NK-92 (cell line): Measurements from ENCODE around the gene CSRP2.

ENCODE experiments used
- DNase-seq: peaks from one replicate; lab custom pipeline; 2025; ENCODE audit not compliant: unreplicated experiment; lab: John Stamatoyannopoulos, UW

The CSRP2 gene

DNA sequence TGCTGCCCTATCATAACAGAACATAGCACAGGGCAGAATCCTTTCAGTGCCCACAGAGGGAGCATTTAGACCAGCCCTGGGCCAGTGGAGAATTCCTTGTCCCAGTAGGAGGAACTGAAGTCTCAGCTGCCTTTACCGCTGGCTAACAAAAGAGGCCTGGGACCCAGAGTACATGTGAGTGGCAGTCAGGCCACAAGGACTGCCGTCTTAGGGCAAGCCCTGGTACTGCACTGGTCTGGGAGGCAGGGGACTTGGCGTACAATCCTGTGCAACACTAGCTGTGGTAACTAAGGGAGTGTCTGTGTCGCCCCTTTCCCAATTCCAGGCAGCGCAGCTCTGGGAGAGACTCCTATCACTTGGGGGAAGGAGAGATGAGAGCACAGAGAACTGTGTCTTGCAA lies 17.0 kb upstream of the CSRP2 start:
- no peak for DNase-seq

DNA sequence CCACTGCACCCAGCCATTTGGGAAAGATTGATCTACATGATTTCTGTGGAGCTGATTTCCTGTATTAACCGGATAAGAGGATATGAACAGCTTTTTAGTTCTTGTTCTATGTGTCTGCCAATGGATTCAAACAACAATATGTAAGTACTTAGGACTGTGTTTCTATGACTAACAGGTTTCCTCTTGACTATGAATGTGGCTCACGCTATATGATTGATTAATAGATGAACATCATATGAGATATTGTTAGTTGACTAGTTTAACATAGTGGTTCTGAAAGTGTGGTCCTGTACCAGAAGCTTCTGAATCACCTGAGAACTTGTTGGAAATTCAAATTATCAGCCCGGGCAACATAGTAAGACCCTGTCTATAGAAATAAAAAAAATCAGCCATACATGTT lies 12.8 kb upstream of the CSRP2 start:
- DNase-seq: no peak

DNA sequence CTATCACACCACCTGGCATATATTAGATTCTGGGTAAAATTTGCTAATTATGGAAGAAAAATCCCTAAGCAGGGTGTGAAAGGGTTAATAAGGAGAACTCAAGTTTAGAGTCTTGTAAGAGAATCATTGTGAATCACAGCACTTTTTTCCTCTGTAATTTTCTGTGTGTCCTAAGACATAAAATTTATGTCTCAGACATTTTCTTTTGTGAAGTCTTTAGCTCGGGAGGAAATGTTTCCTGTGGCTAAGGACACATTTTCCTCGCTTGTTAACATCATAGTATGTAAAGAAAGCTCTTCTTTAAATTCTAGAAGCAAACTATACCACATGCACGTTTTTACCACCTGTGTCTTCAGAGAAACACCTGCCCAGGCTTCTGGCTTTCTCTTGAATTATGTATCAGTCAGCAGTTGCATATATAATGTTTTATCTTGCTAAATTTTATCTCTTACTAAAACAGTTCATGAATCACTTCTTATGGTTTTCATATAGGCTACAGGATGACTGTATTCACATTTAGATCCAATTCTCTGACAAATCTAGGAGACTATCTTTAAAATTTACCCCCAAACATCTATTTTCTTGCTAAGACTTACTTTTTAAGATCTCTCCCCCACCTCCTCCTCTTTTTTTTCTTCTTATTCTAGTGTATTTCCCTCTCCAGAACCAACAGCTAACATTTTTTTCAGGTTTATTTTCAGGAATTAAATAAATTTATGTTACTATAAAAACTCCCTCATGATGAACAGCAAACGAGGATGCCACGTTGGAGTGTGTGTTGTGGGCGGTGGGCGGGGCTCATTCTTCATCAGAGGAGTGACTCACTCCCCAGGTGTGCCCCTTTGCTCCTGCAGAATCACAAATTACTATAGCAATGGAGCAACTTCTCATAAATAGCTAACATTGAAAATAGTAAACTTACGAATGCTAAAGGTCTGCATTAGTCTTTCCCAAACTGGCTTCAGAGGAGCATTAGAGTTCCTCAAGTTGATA lies 11.6 kb upstream of the CSRP2 start:
- no peak for DNase-seq

DNA sequence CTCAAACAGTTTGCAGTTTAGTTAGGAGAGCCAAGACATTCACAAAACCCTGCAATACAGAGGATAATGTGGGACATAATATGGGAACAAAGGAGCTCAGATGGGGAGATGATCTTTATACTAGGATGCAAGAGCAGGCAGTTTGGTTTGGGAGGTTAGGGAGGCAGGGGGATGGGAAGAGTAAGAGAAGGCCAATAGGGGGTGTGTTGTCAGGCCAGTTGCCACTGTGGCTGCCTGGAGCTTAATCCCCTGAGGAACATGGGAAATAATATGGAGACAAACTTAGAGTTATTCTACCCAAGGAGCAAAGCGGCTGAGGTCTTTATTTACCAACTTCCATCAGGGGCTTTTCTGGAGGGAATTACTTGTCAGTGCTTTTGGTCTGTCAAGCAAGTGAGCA lies 10.0 kb upstream of the CSRP2 start:
- DNase-seq: no peak

DNA sequence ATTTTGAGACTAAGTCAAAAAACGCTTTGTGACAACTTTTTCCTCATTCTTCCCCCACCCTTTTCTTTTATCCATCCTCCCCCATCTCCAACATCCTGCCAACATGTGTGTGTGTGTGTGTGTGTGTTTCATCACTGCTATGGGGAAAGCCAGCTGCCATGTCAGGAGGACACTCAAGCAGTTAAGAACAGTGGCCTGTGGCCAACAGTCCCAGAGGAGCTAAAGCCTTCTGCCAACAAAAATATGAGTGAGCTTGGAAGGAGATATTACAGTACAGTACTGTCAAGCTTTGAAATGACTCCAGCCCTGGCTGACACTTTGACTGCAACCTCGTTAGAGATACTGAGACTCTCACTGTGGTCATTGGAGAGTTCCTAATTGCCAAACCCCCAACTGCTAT lies 5.0 kb upstream of the CSRP2 start:
- no peak for DNase-seq

DNA sequence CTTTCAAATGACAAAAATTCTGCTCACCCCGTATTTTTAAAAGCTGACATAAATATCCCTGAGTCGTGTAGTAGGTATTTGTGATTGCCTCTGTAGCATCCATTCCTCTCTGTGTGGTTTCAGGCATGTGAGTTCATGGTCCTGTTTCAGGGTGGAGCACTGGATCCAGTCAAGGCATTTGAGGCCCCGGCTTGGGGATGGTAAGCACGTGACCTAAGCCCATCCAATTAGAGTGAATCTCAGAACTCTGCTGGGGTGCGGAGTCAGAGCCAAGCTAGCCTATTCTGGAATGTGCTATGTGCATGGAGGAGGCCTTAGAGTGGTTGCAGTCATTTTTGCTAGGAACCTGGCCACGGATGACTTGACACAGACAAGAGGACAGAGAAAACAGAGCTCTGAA lies 4.3 kb upstream of the CSRP2 start:
- no peak for DNase-seq

DNA sequence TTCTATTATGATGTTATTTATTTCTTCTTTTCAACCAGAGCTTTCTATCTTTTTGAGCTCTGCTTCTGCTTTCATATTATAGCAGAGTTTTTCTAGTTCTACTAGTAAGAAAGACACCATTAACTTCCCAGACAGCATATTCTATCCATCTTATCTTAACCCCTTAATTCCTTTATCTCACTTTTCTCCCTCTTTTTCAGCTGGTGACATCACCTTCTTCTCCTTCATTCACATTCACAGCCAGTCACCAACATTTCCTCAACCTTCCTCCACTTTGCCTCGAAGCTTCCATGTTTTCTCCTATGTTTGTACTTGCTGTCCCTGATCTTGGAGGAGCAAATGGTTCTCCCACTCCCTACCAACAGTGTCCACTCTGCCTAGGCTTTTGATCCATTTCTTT lies 3.5 kb upstream of the CSRP2 start:
- DNase-seq: no peak

DNA sequence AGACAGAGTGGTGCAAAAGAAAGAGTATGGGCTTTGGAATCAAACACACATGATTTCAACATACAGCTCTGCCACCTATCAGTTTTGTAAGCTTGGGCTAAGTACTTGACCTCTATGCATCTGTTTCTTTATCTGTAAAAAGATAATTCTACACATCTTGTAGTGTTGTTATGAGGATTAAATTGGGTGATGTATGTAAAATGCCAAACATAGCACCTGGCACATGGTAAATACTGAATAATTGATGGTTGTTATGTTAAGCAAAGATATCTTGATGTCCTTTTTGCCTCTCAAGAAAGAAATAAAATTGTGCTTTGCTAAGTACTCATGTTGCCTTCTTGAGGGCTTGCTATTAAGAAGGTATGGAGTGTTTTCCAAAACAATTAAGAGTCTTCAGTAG lies 2.3 kb upstream of the CSRP2 start:
- DNase-seq: no peak

DNA sequence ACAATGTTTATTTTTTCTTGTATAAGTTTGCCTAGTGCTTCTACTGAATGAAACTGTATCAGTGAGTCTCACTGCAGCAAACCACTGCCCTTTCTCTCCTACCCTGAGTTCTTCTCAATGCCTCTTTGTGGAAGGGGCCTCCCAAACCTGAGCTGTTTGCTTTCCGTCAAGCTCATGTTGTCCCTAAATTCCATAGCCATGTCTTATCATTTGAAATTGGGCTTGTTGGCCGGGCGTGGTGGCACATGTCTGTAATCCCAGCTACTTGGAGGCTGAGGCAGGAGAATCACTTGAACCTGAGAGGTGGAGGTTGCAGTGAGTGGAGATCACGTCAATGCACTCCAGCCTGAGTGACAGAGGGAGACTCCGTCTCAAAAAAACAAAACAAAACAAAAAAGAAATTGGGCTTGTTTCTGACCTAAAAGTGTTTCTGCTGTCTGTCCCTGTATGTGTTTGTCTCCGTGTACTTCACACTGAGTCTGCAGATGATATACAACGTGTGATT lies 1.8 kb upstream of the CSRP2 start:
- DNase-seq: no peak

DNA sequence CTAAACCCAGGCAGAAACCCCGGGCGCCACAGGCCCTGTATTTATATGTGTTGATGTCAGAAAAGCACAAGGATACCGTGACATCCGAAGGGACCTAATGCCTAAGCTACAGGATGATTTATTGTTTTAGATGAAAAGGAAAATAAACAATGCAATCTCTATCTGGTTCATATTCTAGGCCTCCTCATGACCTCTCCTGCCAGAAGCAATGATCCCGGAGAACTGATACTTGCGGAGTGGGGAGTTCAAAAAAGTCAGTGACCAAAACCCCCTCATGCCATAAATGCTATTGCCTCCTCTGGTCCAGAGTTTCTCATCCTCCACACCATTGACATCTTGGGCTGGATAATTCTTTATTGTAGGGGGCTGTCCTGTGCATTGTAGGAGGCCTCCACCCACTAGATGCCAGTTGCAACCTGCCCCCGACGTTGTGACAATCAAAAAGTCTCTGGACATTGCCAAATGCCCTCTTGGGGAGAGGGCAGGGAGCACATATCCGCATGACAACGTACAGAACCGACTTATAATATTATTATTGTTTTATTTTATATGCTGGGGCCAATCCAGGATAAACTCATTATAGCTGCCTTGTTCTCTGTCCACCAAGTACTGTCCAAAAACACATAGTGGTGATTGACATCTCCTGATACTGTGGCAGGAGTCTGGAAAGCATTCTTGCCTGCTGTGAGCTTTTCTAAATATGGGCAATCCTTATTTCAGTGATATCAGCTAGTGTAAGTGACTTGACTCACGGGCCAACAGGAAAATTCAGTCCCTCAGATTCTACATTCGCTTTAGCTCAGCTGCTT lies 1.1 kb upstream of the CSRP2 start:
- no peak for DNase-seq

DNA sequence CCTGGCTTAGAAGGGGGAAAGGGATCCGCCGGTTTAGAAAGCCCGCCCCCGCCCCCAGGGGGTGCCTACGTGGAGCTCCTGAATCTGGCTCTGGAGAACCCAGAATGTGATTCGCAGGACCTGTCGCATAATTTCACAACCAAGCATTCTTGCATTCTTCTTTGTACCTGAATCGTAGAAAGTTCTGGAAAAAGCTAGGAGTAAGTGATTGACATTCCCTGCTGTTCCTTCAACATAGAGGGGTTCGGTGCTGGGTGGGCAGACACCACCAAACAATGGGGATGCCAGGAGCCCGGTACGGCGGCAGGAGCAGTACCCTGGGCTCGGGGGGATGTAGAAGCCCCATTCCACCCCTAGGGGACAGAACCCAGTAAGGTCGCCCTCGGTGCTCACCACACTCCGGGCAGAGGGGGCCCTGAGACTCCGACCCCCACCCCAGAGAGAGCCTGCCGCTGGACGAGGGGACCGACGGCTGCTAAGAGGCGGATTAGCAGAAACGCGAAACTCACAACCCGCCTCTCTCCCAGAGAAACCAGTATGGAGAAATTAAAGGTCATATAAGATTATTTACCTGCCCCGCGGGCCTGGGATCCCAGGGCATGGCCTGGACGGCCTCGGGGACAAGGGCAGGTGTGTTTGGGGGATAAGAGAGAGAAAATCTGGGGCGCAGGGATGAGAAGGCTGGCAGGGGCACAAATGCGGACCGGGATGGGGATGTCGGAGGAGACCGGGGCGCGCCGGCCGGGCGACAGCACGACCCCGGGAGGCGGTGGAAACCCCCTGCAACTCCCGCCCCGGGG lies 520 bp downstream of the CSRP2 start:
- DNase-seq: no peak

DNA sequence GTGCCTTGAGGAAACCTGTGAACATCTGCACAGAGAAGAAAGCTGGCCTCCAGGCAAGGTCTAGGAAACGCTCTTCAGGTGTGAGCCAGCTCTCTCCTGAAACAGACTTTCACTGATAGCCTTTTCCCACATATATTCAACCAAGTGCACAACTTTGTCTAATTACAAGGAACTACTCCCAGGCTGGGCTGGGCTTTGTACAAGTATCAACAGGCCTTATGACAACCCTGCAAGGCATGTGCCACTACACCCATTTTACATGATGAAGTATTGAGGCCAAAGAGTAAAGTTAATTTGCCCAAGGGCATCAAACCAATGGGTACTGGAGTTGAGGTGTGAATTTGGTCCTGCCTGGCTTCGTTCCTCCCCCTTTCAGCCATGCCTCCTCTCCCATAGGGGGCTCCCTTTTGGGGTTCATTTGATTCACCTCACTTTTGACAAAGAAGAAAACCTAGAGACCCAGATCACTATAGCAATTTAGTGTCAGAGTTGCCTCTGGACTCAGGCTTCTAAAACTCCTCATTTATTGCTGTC lies 2.1 kb downstream of the CSRP2 start:
- no peak for DNase-seq

DNA sequence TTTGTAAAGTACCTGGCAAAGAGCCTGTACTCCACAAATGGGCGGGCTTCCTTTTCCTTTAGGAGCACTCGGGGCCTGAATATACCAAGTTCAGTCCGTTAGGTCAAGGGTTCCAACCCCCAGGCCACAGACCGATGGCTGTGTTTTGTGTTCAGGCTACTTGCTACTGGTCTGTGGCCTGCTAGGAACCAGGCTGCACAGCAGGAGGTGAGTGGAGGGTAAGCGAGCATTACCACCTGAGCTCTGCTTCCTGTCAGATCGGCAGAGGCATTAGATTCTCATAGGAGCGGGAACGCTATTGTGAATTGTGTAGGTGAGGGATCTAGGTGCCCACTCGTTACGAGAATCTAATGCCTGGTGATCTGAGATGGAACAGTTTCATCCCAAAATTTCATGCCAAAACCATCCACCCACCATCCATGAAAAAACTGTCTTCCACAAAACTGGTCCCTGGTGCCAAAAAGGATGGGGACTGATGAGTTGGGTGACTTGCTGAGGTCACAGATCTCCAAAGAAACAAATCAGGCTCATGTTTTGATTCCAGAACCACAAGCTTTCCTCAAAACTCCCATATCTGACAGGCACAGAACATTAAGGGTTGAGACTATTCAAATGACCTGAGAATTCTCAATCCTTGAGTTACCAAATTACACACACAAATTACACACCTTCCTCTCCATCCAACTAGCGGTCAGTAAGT lies 4.2 kb downstream of the CSRP2 start:
- no peak for DNase-seq

DNA sequence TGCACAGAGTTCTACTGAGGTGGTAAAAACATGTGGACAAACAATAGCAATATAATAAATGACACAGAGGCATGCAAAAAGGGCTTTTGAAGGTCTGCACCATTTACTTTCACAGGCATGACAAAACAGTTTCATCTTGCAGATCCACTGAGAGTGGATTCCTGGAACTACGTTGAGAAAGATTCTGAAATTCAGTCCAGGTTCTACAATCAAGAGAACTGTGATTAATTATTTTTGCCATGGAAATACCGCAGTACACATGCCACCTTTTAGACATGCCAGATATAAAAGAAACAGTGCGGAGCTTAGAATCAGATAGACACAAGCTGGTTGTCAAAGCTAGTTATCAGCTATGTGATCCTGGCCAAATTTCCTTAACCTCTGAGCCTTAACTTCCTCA lies 4.8 kb downstream of the CSRP2 start:
- no peak for DNase-seq

DNA sequence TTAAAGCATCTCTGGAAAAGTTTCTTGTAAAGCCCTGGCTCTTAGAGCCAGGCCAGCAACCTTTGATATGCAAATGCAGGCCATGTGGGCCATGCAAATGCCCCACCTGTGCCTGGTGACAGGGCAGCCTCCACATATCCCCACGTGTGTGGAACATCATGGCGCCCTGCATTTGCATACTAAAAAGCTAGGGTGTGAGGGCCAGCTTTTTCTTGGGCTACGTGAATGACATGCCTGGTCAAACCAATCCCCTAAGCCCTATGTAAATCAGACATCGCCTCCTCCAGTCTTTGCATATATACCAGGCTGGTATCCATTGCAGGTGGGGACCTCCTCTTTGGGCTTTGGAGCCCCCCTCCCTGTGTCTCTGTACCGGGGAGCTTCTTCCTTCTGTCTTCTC lies 6.4 kb downstream of the CSRP2 start:
- DNase-seq: no peak

DNA sequence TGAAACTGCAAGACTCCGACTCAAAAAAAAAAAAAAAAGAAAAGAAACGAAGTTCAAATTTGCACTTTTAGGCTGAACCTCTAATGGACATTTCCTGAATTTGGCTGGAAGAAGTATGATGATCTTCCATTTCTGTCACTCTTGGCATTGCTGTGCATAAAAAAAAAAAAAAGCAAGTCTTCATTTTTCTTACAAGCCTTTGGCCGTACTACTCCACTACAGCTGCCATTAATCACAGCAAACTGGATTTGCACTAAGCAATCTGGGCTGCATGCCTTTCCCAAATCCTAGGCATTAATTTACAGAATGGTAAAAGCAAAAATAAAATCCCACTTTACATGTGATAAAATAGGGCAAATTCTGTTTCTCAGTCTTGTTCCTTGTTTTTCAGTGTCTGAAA lies 7.1 kb downstream of the CSRP2 start:
- no peak for DNase-seq

DNA sequence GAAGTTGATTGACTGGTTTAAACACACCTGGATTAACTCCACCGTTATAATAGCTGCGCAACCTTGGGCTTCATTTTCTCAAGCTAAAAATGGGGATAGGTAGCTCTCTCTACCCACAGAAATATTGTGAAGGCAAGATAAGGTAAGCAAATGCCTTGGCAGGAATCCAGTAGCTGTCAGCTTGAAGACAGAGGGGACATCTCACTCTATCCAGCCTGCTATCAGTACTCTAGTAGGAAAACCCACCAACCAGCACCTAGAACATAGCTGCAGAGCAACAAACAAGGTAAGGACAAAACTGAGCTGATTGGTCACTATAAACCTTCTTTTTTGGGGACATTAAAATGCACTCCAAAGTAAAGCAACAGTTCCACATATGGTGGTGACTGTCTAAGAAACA lies 7.7 kb downstream of the CSRP2 start:
- no peak for DNase-seq

DNA sequence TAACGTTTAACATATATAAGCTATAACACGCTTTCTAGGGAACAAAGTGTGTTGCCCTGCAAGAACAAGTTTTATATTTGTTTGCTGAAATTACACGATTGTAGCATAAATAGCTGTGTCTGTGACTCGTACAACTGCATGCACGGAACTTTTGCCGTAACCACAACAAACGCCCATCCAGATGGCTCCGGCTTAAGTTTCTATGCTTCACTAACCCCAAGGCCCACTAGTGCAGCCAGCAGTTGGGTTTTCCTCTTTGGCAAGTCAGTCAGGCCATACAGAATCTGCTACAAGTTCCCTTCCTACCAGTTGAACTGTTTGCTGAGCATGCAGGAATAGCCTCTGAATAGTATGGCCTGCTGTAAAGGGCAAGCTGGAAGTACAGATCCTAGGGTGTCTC lies 12.1 kb downstream of the CSRP2 start:
- no peak for DNase-seq

DNA sequence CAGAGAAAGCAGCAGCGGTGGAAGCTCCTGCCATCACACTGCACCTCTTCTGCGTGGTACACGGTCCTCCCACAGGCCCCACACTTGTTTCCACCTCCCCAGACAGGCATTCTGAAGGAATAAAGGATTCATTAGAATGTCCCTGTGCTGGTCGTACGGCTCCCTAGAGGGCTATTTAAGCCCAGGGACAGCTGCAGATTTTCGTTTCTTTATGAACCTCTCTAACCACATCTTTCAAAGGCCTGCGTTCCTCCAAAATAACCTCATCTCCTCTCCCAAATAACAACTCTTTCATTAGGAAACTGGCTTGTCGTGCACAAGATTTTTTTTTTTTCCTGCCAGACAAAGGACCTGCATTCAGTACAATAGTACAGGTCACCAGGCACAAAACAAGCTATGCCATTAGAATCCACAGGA lies 12.7 kb downstream of the CSRP2 start:
- no peak for DNase-seq

DNA sequence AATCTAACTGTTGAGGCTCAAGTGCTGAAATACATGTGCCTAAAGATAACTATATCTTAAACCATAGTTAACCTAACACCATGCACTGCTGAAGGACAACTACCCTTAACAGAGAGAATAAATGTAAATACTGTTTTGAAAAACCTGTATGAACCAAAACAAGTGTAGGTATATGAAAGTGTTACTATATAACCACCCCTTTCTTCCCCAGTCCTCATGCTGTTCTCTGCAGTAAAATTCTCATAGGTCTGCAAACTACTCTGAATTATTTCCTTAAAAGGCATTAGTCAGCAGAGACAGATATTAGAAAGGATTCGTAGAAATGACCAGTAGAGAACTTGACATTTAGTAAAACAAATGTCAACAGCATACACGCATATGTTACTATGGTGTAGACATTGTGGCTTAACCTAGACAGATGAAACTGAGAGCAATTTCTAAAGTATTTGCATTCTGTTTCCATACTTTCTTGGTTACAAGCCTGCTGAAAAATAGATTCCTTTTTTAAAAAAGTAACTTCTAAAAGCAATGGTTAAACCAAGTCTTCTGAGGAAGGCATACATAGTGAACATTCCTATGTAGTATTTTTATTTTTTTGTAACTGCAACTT lies 13.9 kb downstream of the CSRP2 start:
- no peak for DNase-seq
